SU-DHL-6 (cell line): ENCODE data around the gene SPDEF.

Experiments used
- H2AFZ ChIP-seq: fragments of 200-600 bp; sonication (generic); 2 replicates; pipeline ENCODE4 v1.6.1; 2014; ENCODE audit warnings: low read depth, mild to moderate bottlenecking, moderate library complexity, mixed read lengths, antibody characterized with exemption, low read length; ENCODE audit not compliant: severe bottlenecking
- H3F3A ChIP-seq: fragments of 200-600 bp; shearing (Covaris generic); 2 replicates; pipeline ENCODE4 v1.6.0; 2016; ENCODE audit warnings: antibody characterized with exemption, mild to moderate bottlenecking; ENCODE audit not compliant: insufficient read depth
- H3K27ac ChIP-seq: fragments of 200-600 bp; sonication (generic); 2 replicates; pipeline ENCODE4 v1.5.1; 2016; ENCODE audit warnings: low read depth, mild to moderate bottlenecking, low read length, moderate library complexity, mixed read lengths
- H3K27me3 ChIP-seq: fragments of 200-600 bp; sonication (generic), shearing (Covaris generic); 2 replicates; pipeline ENCODE4 v1.6.0; 2014; ENCODE audit warnings: mild to moderate bottlenecking, low read length
- H3K36me3 ChIP-seq: fragments of 200-600 bp; sonication (generic); 2 replicates; pipeline ENCODE4 v1.6.1; 2014; ENCODE audit warnings: mild to moderate bottlenecking, low read length, mixed read lengths
- H3K4me2 ChIP-seq: fragments of 300-600, 200-600 bp; shearing (Covaris generic), sonication (generic); 2 replicates; pipeline ENCODE4 v1.6.0; 2014; ENCODE audit warnings: low read length, low read depth, mild to moderate bottlenecking; ENCODE audit not compliant: poor library complexity, severe bottlenecking
- H3K4me3 ChIP-seq: fragments of 200-600 bp; sonication (generic); 2 replicates; pipeline ENCODE4 v1.5.1; 2014; ENCODE audit warnings: antibody characterized with exemption, low read length, mild to moderate bottlenecking, mixed read lengths; ENCODE audit not compliant: insufficient read depth, poor library complexity, severe bottlenecking
- H3K79me2 ChIP-seq: fragments of 200-600 bp; sonication (generic); 2 replicates; pipeline ENCODE4 v1.6.1; 2014; ENCODE audit warnings: mild to moderate bottlenecking, low read length, moderate library complexity; ENCODE audit not compliant: insufficient read depth
- H3K9ac ChIP-seq: fragments of 200-600 bp; sonication (generic); 2 replicates; pipeline ENCODE4 v1.7.0; 2014; ENCODE audit warnings: mild to moderate bottlenecking, low read length
- H3K9me2 ChIP-seq: fragments of 200-600 bp; sonication (generic); replicated peaks from 2 replicates; pipeline ENCODE4 v1.6.1; 2014; ENCODE audit warnings: low read length; ENCODE audit not compliant: insufficient read depth
- H3K9me3 ChIP-seq: fragments of 200-600 bp; sonication (generic); 2 replicates; pipeline ENCODE4 v1.6.1; 2014; ENCODE audit warnings: low read length, mixed read lengths; ENCODE audit not compliant: insufficient read depth
- H4K20me1 ChIP-seq: fragments of 200-600 bp; sonication (generic); 2 replicates; pipeline ENCODE4 v1.6.1; 2014; ENCODE audit warnings: low read depth, mild to moderate bottlenecking, antibody characterized with exemption, low read length, moderate library complexity, mixed read lengths
- CTCF ChIP-seq: fragments of 200-600 bp; sonication (generic); IDR thresholded peaks from one replicate; pipeline ENCODE4 v1.5.1; 2017; ENCODE audit warnings: antibody characterized with exemption, mild to moderate bottlenecking, low read length, moderate library complexity; ENCODE audit not compliant: insufficient read depth, poor library complexity, severe bottlenecking
- EZH2phosphoT487 ChIP-seq: fragments of 200-600 bp; sonication (generic), shearing (Covaris generic); conservative IDR thresholded peaks from 2 replicates; pipeline ENCODE4 v1.6.1; 2018; ENCODE audit warnings: mild to moderate bottlenecking, antibody characterized with exemption, low read length, moderate library complexity, mixed read lengths

Gene SPDEF

DNA sequence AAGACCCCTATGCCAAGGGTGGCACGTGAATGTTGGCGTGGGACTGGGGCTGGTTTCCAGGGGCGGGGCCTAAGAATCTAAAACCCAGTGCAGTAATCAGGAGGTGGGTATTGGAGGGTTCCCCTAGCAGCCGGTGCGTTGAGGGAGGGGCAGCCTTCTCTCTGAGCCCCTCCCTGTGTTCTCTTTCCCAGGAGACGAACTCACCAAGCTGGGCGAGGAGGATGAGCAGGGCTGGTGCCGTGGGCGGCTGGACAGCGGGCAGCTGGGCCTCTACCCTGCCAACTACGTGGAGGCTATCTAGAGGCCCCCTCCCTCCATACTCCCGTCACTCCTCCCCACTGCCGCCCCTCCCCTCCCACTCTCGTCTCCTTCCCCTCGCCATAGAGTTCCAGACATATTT, 23.9 kb downstream of the SPDEF start:
- no peak overlapping the region for H3K27ac ChIP-seq
- no peak overlapping the region for H3K4me2 ChIP-seq
- no peak overlapping the region for H3K4me3 ChIP-seq

GRCh38 chr6:34531580-34532201, 24.4 kb downstream of the SPDEF start:
- Histone ChIP-seq H3K27ac (no peak overlapping the region), H4K20me1 (no peaks in the 10 kb centered on the region), H3K27me3 (no peaks in the 10 kb centered on the region), H3K4me3 (no peak overlapping the region), H3K9ac (no peak overlapping the region), H3K79me2 (no peaks in the 10 kb centered on the region), H3K36me3 (no peaks in the 10 kb centered on the region), H3K4me2 (no peak overlapping the region), H3K9me2 (no peaks in the 10 kb centered on the region), H2AFZ (no peak overlapping the region), H3K9me3 (no peaks in the 10 kb centered on the region), H3F3A (no peaks in the 10 kb centered on the region)
- TF ChIP-seq CTCF (no peak), EZH2phosphoT487 (no peak)

More for the DNA sequence above, 23.9 kb downstream of the SPDEF start:
- H4K20me1 ChIP-seq = no peaks in the 10 kb centered on the region
- H3K27me3 ChIP-seq = no peaks in the 10 kb centered on the region
- no peaks in the 10 kb centered on the region for H3F3A ChIP-seq
- H3K36me3 ChIP-seq = no peaks in the 10 kb centered on the region
- H3K9me2 ChIP-seq = no peaks in the 10 kb centered on the region
- H3K79me2 ChIP-seq = no peaks in the 10 kb centered on the region
- H3K9me3 ChIP-seq = no peaks in the 10 kb centered on the region
- TF ChIP-seq CTCF (no peak), EZH2phosphoT487 (no peak)
- H3K9ac ChIP-seq = no peak overlapping the region
- no peak overlapping the region for H2AFZ ChIP-seq

DNA sequence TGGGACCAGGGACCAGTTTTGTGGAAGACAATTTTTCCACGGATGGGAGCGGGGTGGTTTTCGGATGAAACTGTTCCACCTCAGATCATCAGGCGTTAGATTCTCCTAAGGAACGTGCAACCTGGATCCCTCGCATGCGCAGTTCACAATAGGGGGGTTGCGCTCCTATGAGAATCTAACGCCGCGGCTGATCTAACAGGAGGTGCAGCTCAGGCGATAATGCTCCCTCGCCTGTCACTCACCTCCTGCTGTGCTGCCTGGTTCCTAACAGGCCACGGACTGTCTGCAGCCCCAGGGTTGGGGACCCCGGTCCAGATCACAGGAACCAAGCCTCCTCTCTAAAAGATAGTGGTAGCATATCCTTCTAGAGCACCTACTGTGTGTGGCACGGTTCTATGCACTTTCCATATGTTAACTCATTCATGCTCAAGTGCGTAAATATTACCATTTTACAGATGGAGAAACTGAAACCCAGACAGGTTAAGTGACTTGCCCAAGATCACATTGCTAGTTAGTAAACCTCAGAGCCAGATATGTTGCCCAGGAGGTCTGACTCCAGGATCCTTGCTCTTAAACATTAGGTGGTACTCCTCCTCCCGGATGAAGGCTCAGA, 25.3 kb downstream of the SPDEF start:
- no peaks in the 10 kb centered on the region for H3K9me2 ChIP-seq
- H3K4me2 ChIP-seq = no peak overlapping the region
- H3K9ac ChIP-seq = no peak overlapping the region
- TF ChIP-seq CTCF (no peak), EZH2phosphoT487 (no peak)
- no peaks in the 10 kb centered on the region for H3F3A ChIP-seq
- H3K9me3 ChIP-seq = no peaks in the 10 kb centered on the region
- no peaks in the 10 kb centered on the region for H3K36me3 ChIP-seq
- no peaks in the 10 kb centered on the region for H3K79me2 ChIP-seq
- H3K4me3 ChIP-seq = no peak overlapping the region
- H3K27me3 ChIP-seq = no peaks in the 10 kb centered on the region
- no peak overlapping the region for H3K27ac ChIP-seq
- H2AFZ ChIP-seq = no peak overlapping the region
- no peaks in the 10 kb centered on the region for H4K20me1 ChIP-seq
